IPS-18a (cell line): ENCODE measurements around the gene NUDCD3.

Source experiments
- H3K27ac ChIP-seq: one replicate; pipeline ENCODE4 v1.5.1; 2013; ENCODE audit warnings: low read length
- H3K27me3 ChIP-seq: one replicate; pipeline ENCODE4 v1.6.1; 2013; ENCODE audit warnings: mild to moderate bottlenecking, low read length; ENCODE audit not compliant: control insufficient read depth, insufficient read depth
- H3K36me3 ChIP-seq: one replicate; pipeline ENCODE4 v1.6.1; 2013; ENCODE audit warnings: low read depth, low read length; ENCODE audit not compliant: control insufficient read depth
- H3K4me1 ChIP-seq: one replicate; pipeline ENCODE4 v1.6.1; 2013; ENCODE audit warnings: low read depth, low read length; ENCODE audit not compliant: control insufficient read depth
- H3K4me3 ChIP-seq: one replicate; pipeline ENCODE4 v1.5.1; 2013; ENCODE audit warnings: low read length
- H3K9ac ChIP-seq: one replicate; pipeline ENCODE4 v1.6.1; 2013; ENCODE audit warnings: mild to moderate bottlenecking, low read length, moderate library complexity
- H3K9me3 ChIP-seq: one replicate; pipeline ENCODE4 v1.6.1; 2013; ENCODE audit warnings: low read depth, low read length; ENCODE audit not compliant: control insufficient read depth

Gene NUDCD3

DNA sequence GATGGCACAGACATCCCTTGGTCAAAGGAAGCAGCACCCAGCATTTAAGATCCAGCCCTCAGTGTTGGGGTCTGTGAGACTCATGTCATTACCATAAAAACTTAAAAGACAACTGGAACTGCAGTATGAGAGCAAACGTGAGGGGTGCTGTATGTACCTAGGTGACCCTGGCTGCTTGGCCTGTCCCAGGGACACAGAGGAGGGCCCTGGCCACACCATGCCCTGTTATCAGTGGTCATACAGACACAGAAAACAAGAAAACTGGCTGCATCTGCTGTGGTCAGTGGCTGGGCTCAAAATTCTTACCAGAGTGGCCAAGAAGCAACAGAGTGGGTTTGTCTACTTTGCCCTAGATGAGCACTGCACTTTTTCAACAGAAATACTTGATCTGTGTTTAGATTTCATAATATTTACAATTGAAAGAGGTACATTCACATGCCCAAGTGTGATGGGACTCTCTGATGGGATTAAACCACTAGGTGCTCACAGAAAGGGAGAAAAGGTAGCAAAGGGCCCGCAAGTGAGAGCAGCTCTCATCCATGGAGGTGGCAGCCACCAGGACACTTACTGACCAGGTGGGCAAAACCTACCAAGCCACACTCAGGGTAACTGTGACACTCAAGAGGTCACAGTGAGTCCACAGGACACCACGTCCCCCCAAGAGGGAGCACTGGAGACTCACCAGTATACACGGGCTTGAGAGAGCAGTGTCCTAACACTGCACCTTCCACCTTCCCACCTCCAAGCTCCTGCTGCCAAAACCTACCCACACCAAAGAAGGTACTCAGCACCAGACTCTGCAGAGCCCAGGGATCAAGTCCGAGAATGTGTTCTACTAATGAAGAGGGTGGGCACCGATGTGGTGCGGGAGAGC, 97.0 kb downstream of the NUDCD3 start:
- H3K9me3 ChIP-seq: no peaks in the 10 kb centered on the region
- H3K27me3 ChIP-seq: no peaks in the 10 kb centered on the region
- peaks cover 15% of the 10 kb centered on the region for H3K36me3 ChIP-seq
- H3K9ac ChIP-seq: no peak overlapping the region
- H3K27ac ChIP-seq: no peak overlapping the region
- no peaks in the 10 kb centered on the region for H3K4me1 ChIP-seq
- no peak overlapping the region for H3K4me3 ChIP-seq

GRCh38 chr7:44392618-44393010, 97.8 kb downstream of the NUDCD3 start:
- Histone ChIP-seq H3K9me3 (no peaks in the 10 kb centered on the region), H3K27ac (no peak overlapping the region), H3K36me3 (peaks cover 14% of the 10 kb centered on the region), H3K9ac (no peak overlapping the region), H3K27me3 (no peaks in the 10 kb centered on the region), H3K4me1 (no peaks in the 10 kb centered on the region), H3K4me3 (no peak overlapping the region)

GRCh38 chr7:44391746-44392617, 98.5 kb downstream of the NUDCD3 start:
- peaks cover 14% of the 10 kb centered on the region for H3K36me3 ChIP-seq
- H3K27me3 ChIP-seq: no peaks in the 10 kb centered on the region
- no peaks in the 10 kb centered on the region for H3K4me1 ChIP-seq
- H3K27ac ChIP-seq: no peak overlapping the region
- no peaks in the 10 kb centered on the region for H3K9me3 ChIP-seq
- H3K9ac ChIP-seq: no peak overlapping the region
- no peak overlapping the region for H3K4me3 ChIP-seq

GRCh38 chr7:44391171-44391570, 99.3 kb downstream of the NUDCD3 start:
- no peaks in the 10 kb centered on the region for H3K9me3 ChIP-seq
- no peak overlapping the region for H3K9ac ChIP-seq
- no peaks in the 10 kb centered on the region for H3K4me1 ChIP-seq
- H3K36me3 ChIP-seq: peaks cover 14% of the 10 kb centered on the region
- H3K27ac ChIP-seq: no peak overlapping the region
- H3K27me3 ChIP-seq: no peaks in the 10 kb centered on the region
- H3K4me3 ChIP-seq: no peak overlapping the region

DNA sequence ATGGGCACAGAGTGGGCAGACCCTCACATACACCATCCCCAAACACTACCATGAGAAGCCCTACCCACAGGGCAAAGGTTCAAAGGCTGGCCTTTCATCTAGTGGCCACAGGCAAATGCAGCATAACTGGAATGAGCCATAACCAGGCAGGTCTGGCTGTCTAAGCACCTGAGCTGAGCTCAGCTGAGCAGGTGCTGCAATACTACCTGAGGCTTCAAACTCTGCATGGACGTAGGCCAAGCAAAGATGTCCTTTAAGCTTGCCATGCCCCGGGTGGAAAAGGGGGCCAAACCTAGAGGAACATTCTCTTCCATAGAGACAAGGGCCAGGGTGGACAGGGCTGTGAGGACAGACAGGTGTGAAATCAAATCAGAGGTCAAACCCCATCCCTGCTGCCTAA, 99.8 kb downstream of the NUDCD3 start:
- no peak overlapping the region for H3K4me3 ChIP-seq
- H3K27me3 ChIP-seq: no peaks in the 10 kb centered on the region
- H3K27ac ChIP-seq: no peak overlapping the region
- H3K9ac ChIP-seq: no peak overlapping the region
- no peaks in the 10 kb centered on the region for H3K9me3 ChIP-seq
- H3K36me3 ChIP-seq: peaks cover 15% of the 10 kb centered on the region
- H3K4me1 ChIP-seq: no peaks in the 10 kb centered on the region

DNA sequence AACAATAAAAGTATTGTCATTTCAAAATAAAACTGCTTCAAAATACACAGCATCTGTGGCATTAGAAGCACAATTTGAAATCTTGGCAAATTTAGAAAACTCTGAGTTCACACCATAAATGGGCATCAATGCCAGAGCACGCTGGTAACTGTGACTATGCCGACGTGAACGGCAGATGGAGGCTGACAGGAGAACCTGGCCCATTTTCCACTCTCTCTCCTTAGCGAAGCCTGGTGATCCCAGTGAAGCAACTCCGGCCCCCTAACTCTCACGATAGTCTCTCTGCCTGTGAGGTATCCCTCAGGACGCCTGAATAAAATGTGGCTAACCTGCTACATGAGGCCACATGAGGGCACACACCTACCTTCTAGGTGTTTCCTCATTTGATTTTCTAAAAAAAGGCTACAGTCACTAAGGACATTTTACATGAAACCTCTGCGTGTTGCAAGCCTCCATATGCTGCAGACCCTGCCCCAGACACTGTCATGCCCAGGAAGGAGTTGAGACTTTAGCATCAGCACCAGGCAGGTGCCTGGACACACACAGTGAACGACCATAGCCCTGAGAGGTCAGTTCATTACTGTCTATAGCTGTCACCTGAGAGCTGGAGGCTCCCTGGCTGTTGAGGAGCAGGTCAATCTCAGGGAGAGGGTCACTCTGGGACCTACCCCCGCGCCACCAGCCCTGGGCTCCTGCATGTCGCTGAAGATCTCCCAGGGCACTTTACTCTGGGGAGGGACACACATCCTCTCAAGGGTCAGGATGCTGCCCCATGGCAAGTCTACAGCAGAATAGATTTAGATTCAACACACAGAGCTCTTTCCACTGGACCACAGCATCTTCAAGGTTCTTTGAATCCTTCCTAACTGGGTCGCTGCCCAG, 102.1 kb downstream of the NUDCD3 start:
- H3K9ac ChIP-seq: no peak overlapping the region
- no peaks in the 10 kb centered on the region for H3K27me3 ChIP-seq
- no peaks in the 10 kb centered on the region for H3K4me1 ChIP-seq
- no peak overlapping the region for H3K27ac ChIP-seq
- peaks cover 27% of the 10 kb centered on the region for H3K36me3 ChIP-seq
- no peaks in the 10 kb centered on the region for H3K9me3 ChIP-seq
- no peak overlapping the region for H3K4me3 ChIP-seq

DNA sequence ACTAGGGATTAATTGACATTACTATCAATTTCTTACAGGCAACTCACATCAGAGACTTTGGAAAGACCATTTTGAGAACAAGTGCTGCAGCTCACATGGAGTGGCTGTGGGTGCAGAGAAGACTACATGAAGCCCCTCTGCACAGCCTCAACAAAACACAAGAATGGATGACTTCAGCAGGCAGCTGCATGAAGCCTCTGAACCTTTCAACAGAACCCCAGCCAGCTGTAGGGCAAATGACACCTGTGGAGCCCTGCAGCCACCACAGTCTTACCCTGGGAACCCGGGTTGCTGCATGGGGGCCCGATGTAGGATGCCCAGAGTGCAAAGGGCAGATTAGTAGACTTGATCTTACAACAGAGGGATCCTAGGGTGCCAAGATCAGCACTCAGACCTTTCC, 103.1 kb downstream of the NUDCD3 start:
- Histone ChIP-seq H3K27ac (no peak overlapping the region), H3K36me3 (peaks cover 25% of the 10 kb centered on the region), H3K9ac (no peak overlapping the region), H3K27me3 (no peaks in the 10 kb centered on the region), H3K4me3 (no peak overlapping the region), H3K4me1 (no peaks in the 10 kb centered on the region), H3K9me3 (no peaks in the 10 kb centered on the region)

GRCh38 chr7:44386139-44386913, 104.1 kb downstream of the NUDCD3 start:
- Histone ChIP-seq H3K9ac (no peak overlapping the region), H3K4me1 (no peaks in the 10 kb centered on the region), H3K27ac (no peak overlapping the region), H3K27me3 (no peaks in the 10 kb centered on the region), H3K9me3 (no peaks in the 10 kb centered on the region), H3K36me3 (peaks cover 19% of the 10 kb centered on the region), H3K4me3 (no peak overlapping the region)

GRCh38 chr7:44385434-44386138, 104.9 kb downstream of the NUDCD3 start:
- peaks cover 19% of the 10 kb centered on the region for H3K36me3 ChIP-seq
- H3K9me3 ChIP-seq: no peaks in the 10 kb centered on the region
- no peak overlapping the region for H3K9ac ChIP-seq
- no peak overlapping the region for H3K4me3 ChIP-seq
- H3K27ac ChIP-seq: no peak overlapping the region
- no peaks in the 10 kb centered on the region for H3K27me3 ChIP-seq
- H3K4me1 ChIP-seq: no peaks in the 10 kb centered on the region

DNA sequence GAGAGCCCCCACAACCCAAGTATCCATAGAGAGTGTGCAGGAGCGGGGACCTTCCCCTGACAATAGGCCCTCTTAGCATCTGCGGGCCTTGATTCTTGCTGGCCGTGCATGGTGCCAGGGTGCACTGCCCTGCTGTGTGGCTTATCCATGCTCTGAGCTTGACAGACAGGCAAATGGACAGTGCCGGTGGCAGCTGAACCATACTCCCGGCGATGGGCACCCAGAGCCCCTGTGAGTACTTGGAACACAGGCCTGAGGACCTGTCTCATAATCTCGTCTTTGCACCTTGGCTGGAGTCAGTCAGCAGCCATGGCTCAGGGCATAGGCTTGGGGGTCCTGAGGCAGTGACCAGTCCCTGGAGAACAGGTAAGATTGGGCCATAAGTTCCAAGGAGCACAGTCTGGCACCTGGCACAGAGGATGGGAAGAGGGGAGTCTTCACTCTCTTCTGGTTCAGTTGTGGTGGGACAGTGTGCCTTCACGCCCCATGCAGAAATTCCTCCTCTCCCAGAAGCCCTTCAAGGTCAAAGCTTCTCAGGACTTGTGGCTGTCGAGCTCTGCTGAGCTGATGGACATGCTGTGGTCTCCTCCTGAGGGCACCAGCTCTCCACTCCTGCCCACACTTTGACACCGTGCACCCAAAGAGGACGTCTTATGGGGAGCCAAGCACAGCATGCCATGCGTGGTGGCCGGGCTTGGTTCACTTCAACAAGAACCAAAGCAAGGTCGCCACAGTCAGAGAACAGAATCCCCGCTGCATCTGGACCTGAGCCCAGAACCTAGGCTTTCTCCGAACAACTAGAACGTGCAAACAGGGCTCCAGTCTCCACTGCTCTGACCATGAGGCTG, 105.6 kb downstream of the NUDCD3 start:
- Histone ChIP-seq H3K27me3 (no peaks in the 10 kb centered on the region), H3K4me1 (no peaks in the 10 kb centered on the region), H3K4me3 (no peak overlapping the region), H3K9me3 (no peaks in the 10 kb centered on the region), H3K9ac (no peak overlapping the region), H3K36me3 (peaks cover 19% of the 10 kb centered on the region), H3K27ac (no peak overlapping the region)
